GM21360 (cell line): Measurements from ENCODE around the gene RWDD3.
A peak's percentile ranks its signal among the peaks of the same experiment; 100 is the strongest.

ENCODE experiments used
- ATAC-seq: cut with Tn5 transposase; IDR thresholded peaks from one replicate; pipeline ENCODE4 v1.9.1; 2021; ENCODE audit warnings: mild to moderate bottlenecking, moderate library complexity; ENCODE audit not compliant: unreplicated experiment

The RWDD3 gene

DNA sequence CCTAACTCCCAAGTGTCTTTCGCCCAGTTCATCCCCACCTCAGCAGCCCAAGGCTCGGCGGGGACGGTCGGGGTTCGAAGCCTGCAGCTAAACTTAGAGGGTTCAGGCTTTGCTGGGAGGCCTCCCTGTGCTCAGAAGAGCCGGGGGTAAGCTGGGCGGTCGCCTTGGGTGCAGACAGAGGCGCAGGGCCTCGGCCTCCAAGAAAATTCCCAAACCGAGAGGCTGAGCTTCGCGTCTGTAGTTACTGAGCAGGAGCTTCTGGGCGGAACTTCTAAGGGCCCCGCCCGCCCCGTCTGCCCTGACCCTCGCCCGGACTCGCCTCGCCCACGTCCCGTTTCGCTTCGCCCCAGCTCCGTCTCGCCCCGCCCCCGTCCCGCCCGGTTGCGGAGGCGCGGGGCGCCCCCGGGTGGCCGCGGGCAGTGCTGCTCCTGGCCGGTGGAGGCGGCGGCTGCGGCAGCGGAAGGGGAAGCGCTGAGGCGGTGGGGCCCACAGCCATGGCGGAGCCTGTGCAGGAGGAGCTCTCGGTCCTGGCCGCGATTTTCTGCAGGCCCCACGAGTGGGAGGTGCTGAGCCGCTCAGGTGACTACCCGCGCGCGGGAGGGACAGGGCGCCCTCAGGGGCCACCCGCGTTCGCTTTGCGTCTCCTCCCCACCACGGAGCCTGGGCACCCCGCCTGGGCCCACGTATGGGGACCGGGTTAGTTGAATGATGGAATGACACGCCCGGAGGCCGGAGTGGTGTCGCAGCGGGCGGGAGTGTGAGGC, at the start of gene RWDD3:
TSS of gene RWDD3 (plus strand) at position 474 of the 764 bp plus-strand sequence. CDS start at position 495, 21 bp downstream.
- peak; percentile 98 for ATAC-seq

DNA sequence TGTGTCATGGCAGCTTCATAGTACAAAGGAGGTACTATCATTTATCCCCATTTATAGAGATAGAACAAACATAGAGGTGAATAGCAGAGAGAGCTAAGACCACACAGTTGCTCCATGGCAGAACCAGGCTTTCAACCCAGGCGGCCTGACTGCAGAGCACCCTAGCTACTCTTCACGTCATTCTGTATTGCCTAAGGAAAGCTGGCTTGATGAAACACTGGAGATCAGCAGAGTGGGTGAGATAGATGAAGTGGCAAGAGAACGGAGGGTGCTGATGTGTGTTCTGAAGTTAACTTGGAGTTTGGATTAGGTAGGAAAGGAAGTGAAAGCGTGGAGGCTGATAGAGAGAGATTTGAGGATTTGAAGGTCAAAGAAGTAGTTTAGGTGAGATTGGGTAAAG, 47.9 kb upstream of the RWDD3 start:
- no peak for ATAC-seq

DNA sequence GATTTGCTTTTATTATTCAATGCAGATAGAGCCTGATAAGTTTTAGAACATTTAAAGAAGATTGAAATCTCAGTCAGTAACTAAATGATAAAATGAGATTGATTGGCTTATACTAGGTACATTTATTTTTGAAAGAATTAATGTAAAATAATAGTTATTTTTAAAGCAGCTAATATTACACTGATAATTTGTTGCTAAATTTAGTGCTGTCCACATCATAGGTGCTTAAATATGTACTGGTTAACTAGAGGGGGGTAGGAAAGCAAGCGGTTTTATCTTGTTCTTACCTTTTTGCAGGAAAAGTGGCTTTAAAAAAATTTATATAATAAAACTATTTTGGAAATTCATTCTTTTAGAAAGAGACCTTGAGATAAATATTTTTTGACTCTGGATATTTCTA, 40.4 kb upstream of the RWDD3 start:
- no peak for ATAC-seq

DNA sequence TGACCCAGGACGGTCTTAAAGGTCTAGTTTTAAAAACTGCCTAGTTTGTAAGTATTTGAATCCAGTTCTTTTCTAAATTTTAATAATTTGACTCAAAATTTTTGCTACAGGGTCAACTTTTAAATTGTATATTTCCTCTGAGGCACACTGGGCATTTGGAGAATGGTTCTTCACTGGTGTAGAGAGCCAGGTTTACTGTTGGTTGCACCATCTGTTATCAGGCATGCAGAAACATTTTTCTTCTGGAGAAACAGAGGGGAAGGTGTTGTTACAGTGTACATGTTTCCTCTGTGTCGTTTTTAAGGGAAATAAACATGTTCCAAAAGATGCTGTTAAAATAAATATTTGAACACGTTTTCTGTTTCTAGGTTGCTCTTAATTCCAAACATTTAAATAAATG, 39.0 kb upstream of the RWDD3 start:
- no peak for ATAC-seq

DNA sequence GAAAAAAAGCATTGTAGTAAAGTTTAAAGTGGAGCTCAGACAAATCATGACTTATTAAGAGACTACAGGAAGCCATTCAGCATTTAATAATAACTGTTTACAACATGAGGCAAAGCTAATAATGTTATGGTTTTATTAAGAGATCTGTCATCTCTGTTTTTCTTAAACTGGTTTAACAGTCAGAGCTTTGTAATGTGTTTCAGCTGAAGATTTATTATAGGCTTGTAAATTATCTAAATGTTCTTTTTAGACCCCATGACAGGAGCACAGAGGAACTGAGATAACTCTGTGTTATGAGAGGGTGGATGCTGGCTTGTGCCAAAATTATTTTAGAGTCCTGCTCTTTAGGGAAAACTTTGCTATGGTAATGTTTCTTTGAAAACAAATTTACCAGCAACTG, 38.0 kb upstream of the RWDD3 start:
- no peak for ATAC-seq

DNA sequence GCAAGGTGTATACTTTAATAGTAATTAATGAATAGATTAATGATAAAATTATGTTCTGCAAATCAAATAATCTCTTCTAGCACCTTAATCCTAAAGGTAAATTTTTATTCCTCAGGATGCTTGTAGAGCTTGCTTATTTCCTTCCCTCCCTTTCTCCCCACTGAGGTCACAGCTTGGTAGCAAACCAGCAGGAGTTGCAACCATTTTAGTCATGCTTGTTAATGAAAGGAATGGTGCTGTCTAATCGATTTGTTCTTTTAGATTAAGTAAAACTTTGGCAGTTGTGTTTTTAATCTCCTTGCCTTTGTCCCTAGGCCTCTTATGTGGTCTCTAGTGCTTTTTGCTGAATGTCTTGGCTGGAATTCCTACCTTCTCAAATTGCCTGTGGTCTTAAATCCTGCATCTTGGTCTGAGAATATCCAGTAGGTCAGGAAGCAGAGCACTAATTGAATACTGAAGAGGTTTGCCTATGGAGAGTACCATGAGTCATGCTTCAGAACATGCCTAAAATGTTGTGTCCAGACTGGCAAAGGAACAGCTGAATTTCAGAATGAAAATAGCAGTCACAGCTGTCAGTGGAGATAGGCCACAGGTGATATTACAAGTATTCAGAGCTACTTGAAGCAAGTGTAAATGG, 36.3 kb upstream of the RWDD3 start:
- no peak for ATAC-seq

DNA sequence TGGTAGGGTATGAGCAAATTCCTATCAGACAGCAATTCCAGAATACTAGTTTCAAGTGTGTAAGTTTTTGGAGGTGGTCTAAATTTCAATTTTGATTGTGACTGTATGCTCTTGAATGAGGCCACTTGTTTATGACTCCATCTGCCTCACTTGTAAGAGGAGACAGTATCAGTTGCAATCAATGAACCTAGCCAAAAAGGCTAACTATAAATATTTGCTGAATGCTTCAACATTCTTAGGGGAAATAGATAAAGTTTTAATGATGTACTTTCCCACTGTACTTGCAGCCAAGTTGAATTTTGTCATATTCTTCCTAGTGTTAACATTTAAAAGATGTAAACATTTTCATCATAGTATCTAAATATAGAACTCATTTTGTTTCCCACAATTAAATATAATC, 32.1 kb upstream of the RWDD3 start:
- ATAC-seq, result no peak

DNA sequence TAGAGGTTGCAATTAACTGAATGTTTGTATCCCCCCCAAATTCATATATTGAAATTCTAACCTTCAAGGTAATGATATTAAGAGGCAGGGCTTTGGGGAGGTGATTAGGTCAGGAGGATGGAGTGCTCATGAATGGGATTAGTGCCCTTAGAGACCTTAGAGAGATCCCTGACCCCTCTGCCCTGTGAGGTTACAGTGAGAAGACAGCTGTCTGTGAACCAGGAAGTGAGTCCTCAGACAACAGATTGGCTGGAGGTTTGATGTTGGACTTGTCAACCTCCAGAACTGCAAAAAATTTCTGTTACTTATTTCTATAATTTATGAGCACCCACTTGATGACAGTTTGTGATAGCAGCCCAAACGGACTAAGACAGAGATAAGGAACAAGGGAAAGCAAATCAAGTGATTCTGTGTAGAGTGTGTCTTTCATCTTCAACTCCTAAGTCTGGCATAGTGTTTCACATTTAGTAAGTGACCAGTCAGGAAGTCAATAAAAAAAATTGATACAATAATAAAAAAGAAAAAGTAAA, 30.0 kb upstream of the RWDD3 start:
- ATAC-seq, result no peak

- ATAC-seq, result no peak
These were observed 27.5 kb upstream of the RWDD3 start for GRCh38 chr1:95206514-95206913.

DNA sequence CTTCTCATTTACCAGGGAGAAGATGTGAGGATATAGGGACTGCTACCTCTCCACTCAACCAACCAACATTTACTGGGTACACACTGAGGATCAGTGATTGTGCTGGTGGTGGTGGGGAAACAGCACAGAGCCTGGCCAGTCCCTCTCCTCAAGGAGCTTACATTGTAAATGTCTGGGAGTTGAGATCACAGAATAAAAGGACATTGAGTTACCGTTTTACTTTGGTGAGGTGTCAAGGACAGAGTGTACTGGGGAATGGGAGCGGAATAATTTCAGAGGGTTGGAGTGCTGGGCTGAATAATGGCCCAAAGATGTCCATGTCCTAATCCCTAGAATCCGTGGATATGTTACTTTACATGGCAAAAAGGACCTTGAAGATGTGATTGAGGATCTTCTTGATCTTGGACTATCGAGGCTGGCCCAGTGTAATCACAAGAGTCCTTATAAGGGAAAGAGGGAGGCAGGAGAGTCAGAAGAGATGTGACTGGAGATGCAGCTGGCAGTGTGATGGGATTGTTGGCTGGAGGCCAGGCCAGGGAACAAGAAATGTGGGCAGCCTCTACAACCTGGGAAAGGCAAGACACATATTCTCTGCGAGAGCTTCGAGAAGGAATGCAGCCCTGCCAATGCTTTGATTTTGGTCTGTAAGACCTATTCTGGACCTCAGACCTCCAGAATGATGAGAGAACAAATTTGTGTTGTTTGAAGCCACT, 26.6 kb upstream of the RWDD3 start:
- ATAC-seq, result no peak

GRCh38 chr1:95208876-95209275, 25.1 kb upstream of the RWDD3 start:
- no peak for ATAC-seq

DNA sequence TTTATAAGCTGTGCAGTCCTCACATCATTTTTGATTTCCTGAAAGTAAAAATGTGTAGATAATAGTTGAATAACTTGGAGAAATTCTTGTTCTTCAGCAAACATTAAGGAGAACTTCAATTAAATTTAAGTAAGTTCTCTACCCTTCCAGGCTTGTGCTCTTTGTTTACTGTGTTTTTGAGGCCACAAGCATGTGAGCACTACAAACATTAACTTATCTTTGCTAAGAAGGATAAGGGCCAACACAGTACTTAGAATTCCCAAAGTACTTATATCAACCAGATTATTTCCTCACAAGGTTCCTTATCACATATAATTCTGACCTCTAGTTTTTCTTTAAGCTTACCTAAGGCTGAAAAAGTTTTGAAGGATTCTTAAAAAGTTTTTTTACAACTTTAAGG, 24.7 kb upstream of the RWDD3 start:
- ATAC-seq, result no peak

DNA sequence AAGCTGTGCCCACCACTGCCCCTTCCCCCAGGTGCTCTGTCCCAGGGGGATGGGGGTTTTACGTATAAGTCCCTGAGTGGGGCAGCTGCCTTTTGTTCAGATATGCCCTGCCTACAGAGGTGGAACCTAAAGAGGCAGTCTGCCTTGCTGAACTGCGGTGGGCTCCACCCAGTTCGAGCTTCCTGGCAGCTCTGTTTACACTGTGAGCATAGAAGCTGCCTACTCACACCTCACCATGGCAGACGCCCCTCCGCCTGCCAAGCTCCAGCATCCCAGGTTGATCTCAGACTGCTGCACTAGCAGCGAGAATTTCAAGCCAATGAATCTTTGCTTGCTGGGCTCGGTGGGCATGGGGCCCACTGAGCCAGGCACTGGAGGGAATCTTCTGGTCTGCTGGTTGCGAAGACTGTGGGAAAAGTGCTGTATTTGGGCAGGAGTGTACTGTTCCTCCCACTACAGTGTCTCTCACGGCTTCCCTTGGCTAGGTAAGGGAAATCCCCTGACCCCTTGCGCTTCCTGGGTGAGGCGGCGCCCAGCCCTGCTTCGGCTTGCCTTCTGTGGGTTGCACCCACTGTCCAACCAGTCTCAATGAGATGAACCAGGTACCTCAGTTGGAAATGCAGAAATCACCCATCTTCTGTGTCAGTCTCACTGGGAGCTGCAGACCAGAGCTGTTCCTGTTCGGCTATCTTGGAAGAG, 17.6 kb upstream of the RWDD3 start:
- no peak for ATAC-seq

DNA sequence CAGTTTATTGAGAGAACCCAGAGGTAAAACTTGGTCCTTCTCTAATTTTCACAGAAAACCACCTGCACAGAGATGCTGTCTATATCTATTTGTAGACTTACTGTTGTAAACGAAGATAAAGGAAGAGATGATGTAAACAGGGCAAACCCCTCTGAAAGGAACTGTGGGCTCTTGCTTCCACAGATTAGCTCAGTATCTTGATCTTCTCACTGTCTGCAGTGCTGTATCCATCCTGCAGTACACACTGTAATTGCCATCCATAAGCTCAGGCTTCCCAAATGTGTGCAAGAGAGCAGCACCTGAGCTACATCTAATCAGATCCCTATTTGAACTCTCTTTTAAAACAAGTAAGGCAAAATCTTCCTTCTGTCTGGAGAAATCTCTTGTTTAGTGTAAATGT, 16.6 kb upstream of the RWDD3 start:
- no peak for ATAC-seq

- ATAC-seq, result no peak
These were observed 14.6 kb upstream of the RWDD3 start for GRCh38 chr1:95219407-95219806.

GRCh38 chr1:95221306-95221705, 12.7 kb upstream of the RWDD3 start:
- no peak for ATAC-seq

- no peak for ATAC-seq
These were observed 11.4 kb upstream of the RWDD3 start for GRCh38 chr1:95222629-95223028.

DNA sequence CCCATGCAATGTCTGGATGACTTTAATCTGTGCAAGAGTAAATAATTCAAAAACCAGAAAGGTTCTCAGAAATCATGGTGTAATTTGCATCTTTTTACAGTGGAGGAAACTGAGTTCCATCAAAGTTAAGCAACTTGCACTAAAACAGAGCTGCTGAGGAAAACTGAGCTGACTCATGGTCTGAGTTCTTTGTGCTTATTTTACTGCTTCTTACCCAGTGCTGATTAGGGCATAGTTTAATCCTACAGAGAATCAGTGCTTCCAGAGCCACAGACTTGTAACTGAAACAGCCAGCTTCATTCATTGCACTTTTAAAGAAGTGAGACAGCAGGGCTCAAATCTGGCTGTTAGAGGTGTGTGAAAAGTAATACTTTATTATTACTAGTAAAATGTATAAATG, 10.9 kb upstream of the RWDD3 start:
- ATAC-seq, result no peak

- no peak for ATAC-seq
These were observed 7.0 kb upstream of the RWDD3 start for GRCh38 chr1:95226781-95227660.

DNA sequence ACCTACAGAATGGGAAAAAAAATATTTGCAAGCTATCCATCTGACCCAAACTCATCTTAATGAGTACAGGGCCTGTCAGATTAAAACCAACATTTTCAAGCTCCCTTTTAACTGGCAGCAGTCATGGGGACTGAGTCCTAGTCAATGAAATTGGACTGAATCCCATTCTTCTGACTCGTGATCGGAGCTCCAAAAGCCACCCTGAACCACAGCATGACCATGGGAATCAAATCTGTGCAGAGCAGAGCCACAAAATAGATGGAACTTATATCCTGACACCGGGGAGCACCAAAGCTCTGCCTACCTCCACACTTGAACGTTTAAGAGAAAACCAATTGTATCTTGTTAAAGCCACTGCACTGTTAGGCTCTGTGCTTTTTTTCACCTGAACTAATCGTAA, 5.0 kb upstream of the RWDD3 start:
- no peak for ATAC-seq
